ENCODE results near the gene FAAH2.
"Not testable (repeated sequence)": the region's sequence is repeated elsewhere in the genome, so short reads cannot be mapped to it uniquely, and the experiment has no call there.

The FAAH2 gene

GRCh38 chrX:57368158-57368557 lies 81.7 kb downstream of the FAAH2 start:
- CTCF ChIA-PET = interaction anchor here (0.6 kb wide), 1 partner anchor 164 kb away, joined by 3 read pairs; no protein-coding TSS in a partner anchor
- TF ChIP-seq CTCF (conservative IDR thresholded peaks at IDR 0.05; ENCODE audit: low read depth) = no peak
- POLR2A ChIA-PET (ENCODE audit: low non-redundant PET) = no interaction called here

GRCh38 chrX:57379296-57379695 lies 92.8 kb downstream of the FAAH2 start:
- TF ChIP-seq CTCF (conservative IDR thresholded peaks at IDR 0.05; ENCODE audit: low read depth) = no peak
- no peak for DNase-seq (ENCODE audit: low spot score)
- ChIA-PET POLR2A (ENCODE audit: low non-redundant PET) (no interaction called here), CTCF (no interaction called here)
- no peak overlapping the region for H3K27ac ChIP-seq

More at GRCh38 chrX:57368158-57368557, 81.7 kb downstream of the FAAH2 start:
- H3K27ac ChIP-seq = no peak overlapping the region
- DNase-seq (ENCODE audit: low spot score) = no peak

- no peak overlapping the region for H3K27ac ChIP-seq
- ChIA-PET CTCF (no interaction called here), POLR2A (ENCODE audit: low non-redundant PET) (no interaction called here)
- no peak for DNase-seq (ENCODE audit: low spot score)
- no peak for TF ChIP-seq CTCF (conservative IDR thresholded peaks at IDR 0.05; ENCODE audit: low read depth)
These were observed 93.7 kb downstream of the FAAH2 start for GRCh38 chrX:57380026-57380796.

GRCh38 chrX:57394162-57394561 lies 107.7 kb downstream of the FAAH2 start:
- CTCF ChIA-PET; POLR2A ChIA-PET (ENCODE audit: low non-redundant PET); H3K27ac ChIP-seq; DNase-seq (ENCODE audit: low spot score): not testable (repeated sequence)

- H3K27ac ChIP-seq; CTCF ChIA-PET; DNase-seq (ENCODE audit: low spot score); POLR2A ChIA-PET (ENCODE audit: low non-redundant PET): not testable (repeated sequence)
These were observed 116.7 kb downstream of the FAAH2 start for GRCh38 chrX:57403191-57403590.

GRCh38 chrX:57406149-57406548 lies 119.6 kb downstream of the FAAH2 start:
- ChIA-PET CTCF (no interaction called here), POLR2A (ENCODE audit: low non-redundant PET) (no interaction called here)
- no peak for TF ChIP-seq CTCF (conservative IDR thresholded peaks at IDR 0.05; ENCODE audit: low read depth)
- DNase-seq (ENCODE audit: low spot score) = no peak
- no peak overlapping the region for H3K27ac ChIP-seq

GRCh38 chrX:57417827-57418226 lies 131.3 kb downstream of the FAAH2 start:
- no peak for DNase-seq (ENCODE audit: low spot score)
- TF ChIP-seq CTCF (conservative IDR thresholded peaks at IDR 0.05; ENCODE audit: low read depth) = no peak
- ChIA-PET POLR2A (ENCODE audit: low non-redundant PET) (no interaction called here), CTCF (no interaction called here)
- H3K27ac ChIP-seq = no peak overlapping the region

- ChIA-PET POLR2A (ENCODE audit: low non-redundant PET) (no interaction called here), CTCF (no interaction called here)
- no peak overlapping the region for H3K27ac ChIP-seq
- no peak for DNase-seq (ENCODE audit: low spot score)
- TF ChIP-seq CTCF (conservative IDR thresholded peaks at IDR 0.05; ENCODE audit: low read depth) = no peak
These were observed 135.8 kb downstream of the FAAH2 start for GRCh38 chrX:57422289-57422688.
